NOMO-1 (cell line): Measurements from ENCODE around the gene SLC36A1.

Experiments used
- DNase-seq, 2 experiments: peaks; one replicate each; lab custom pipeline; 2025; ENCODE audit not compliant: unreplicated experiment in 2 of 2; lab: John Stamatoyannopoulos, UW

The SLC36A1 gene

DNA sequence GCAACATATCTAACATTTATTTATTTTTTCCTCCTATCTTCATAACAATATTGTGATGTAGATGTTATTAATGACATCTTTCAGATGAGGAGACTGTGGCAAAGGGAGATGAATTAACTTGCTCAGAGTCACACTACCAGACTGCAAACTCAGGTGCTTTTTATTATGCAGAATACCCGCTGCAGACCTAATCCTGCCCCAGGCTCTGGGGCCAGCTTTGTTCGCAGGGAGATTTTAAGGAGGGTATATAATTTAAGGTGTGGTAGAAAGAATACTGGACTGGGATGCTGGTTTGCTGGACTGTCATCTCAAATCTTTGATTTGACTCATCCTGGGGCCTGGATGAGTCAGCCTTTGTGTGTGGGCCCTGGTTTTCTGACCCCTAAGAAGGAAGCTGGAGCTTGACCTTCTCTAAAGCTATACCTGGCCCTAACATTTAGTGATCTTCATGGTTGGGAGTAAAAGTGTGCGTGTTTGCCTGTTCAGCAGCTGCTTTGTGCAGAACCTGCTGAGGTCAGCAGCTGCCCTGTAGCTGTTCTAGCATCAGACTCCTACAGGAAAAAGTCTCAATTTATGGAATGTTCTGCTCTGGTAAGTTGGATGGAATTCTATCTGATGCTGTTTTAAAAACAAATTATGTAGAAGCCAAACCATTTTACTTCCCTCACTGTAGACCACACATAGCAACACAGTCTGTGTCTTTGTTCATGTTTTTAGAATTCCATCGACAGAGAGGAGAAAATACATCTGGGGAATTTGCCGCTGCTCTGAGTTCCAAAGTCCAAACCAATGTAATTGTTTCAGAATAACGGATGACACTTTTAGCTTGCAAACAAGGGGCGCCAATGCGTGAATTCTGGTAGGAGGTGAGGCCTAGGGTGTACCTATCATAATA, 4.5 kb downstream of the SLC36A1 start:
- DNase-seq: no peak

DNA sequence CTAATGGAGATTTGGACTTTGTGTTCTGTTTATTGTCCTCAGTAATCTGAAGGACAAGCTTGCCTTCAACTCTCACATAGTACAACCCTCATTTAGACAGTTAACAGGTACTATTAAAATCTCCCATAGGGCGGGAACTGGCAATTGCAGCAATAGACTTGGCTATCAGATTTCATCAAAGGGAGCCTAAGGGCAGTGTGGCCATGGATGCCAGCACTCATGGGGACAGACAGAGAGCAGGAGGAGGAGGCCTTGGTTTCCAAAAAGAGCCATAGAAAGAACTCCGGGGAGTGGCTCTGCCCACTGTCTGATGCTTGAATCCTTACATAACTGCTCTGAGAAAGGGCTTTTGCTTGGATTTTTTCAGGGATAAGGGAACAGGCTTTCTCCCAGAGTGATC, 6.8 kb downstream of the SLC36A1 start:
- DNase-seq: no peak

DNA sequence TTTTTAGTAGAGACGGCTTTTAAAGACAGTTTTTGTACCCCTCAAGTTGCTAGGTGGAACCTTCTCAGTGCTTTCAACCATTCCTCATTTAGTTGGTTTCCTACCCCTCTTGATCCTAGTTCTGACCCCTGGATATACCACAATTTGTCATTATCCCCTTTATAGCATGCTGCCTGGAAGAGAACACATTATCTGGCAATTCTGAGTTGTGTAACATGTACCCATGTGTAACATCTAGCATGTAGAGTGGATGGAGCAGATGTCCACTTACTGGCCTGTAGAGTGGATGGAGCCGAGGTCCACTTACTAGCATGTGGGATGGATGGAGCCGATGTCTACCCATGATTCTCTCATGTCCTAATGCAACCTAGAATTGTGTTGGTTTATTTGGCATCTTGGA, 7.5 kb downstream of the SLC36A1 start:
- DNase-seq: no peak

DNA sequence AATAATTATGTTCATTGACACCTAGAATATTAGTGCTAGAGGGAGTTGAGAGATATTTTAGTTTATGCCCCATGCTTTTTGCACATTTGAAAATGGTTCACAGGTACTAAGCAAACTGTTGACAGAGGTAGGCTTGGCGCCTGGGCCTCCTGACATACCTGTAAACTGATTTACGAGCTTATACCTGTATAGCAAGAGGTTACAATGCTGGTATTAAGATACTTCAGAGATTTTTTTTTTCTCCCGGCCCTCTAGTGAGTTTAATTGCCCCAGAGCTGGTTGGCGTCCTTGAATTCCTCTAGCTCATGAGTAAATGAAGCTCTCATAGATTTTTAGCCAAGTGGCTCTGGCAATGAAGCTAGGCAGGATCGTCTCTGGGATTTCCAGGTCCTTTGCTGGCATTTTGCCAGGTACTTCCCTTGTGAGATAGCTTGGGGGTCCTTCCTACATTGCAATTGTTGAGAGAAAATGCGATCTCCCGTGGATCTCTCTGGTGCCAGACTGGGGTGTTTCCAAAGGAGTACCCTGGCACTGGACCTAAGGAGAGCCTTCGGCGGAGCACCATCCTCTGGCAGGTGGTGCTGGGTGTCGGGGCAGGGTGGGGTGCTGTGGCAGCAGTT, 9.0 kb downstream of the SLC36A1 start:
- no peak for DNase-seq

DNA sequence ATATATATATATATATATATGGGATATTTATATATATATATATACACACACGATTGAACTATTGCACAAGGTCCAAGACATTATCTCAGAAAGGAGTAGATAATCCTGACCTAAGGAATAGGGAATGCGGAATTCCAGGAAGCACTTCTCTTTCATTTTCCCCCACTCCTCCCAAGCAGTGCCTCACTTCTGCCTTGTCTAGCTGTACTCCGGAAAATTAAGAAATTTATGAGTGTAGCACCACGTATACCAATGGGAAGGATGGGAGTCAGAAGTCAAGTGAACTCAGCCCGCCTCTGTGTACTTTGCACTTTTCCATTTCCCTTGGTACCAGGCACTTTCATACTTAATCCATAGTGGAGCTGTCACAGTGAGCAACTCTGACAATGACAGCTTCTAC, 10.9 kb downstream of the SLC36A1 start:
- DNase-seq: no peak

DNA sequence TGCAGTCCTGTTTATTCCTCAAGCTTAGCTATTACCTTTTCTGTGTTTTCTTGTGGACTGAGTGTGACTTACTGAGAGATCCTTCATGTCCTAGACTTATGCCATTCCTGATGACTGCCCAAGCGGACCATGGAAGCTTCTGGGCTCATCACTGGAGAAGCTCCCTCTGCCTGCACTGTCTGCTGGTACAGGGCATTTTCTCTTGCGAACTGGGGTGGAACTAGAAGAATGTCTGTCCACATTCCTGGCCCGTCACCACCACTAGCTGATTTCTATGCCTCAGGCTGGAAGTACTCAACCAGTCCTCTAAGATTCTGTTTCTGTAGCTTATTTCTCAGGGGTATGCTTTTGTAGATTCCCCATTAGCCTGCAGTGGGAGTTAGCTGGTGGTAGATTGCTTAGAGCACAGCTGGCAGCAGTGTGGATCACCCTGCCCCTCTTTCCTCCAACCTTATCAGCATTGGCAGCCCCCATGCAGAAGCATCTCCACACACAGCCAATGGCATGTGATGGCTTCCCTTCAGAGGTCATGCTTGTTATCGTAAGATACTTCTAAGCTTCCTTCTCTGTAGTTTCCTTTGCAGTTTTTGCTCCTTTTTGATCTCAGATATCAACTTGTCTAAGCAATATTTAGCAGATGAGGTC, 12.4 kb downstream of the SLC36A1 start:
- DNase-seq: no peak

DNA sequence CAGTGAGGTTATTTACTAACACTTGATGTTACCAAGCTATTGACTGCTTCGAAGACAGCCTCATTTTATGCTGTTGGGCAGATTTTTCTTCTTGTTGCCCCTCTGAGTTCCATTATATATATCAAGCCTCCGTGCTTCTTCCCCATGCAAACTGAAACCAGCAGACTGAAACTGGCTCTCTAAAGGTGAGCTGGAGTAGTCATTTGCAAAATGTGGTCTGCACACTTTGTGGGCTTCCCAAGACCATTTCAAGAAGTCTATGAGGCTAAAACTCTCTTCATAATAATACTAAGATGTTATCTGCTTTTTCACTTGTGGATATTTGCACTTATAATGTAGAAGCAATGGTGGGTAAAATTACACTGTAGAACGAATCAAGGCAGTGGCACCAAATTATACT, 13.9 kb downstream of the SLC36A1 start:
- no peak for DNase-seq

DNA sequence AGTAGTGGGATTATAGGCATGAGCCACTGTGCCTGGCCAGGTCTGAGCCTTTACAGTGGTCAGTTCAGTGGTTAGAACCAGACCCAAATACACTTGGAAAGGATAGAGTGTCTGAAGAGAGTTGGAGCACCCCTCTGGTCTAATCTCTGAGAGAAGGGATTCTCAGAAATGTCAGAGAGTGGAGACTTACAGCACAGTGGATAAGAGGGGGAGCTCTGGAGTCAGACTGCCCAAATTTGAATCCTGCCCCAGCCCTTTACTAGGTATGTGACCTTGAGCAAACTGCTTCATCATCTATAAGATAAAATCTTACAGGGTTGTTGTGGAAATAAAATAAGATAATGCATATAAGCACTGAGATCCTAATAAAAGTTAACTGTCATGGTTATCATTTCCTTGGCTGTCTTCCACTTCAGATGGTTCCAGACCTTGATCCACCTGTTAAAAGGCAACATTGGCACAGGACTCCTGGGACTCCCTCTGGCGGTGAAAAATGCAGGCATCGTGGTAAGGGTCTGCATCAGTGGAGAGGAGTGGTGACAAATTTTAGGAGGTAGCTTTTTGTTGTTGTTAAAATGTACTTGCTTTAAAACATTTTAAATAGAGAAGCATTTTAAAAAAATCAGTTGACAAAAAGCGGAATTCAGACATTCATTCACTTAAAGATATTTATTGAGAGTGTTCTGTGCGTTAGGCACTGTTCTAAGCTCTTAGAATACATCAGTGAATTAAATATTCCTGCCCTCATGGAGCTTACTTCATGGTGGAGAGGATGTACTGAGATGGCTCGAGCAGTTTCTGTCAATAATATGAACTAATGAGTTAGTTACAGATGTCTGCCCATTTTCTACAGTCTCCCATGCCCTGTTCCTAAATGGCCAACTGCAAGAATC, 16.0 kb downstream of the SLC36A1 start:
- no peak for DNase-seq

DNA sequence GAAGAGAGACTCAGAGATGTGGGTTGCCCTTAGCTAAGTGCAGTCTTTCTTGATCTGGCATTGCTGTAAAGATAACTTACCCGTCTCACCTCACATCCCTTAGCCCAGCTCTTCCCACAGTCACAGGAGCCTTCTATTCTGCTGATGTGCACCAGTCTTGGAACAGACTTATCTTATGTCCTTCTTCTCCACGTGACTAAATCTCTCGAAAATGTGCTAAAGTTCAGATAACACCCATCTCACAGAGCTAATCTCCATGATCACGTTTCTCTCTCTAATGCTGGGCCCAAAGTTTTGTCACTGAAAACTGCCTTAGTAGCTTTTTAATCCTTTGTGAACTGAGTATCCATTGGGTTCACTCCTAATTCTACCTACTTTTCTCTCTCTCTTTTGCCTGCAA, 16.7 kb downstream of the SLC36A1 start:
- DNase-seq: no peak

DNA sequence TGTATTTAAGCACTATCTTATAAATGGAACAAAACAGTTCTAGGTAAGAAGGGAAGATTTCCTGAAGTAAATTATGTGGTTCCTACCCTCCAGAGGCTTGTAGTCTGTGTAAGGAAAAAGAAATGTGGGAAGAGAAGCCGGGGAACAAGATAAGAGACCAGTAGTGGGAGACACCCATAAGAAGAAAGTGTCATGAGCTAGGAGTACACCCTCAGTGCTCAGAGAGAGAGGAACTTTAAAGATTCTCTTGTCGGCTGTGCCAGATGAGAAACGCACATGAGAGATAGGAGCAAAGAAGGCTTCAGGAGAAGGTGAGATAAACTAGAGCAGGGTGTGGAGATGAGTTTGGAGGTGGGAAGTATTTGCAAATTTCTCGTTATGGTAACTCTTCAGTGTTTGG, 18.1 kb downstream of the SLC36A1 start:
- no peak for DNase-seq

DNA sequence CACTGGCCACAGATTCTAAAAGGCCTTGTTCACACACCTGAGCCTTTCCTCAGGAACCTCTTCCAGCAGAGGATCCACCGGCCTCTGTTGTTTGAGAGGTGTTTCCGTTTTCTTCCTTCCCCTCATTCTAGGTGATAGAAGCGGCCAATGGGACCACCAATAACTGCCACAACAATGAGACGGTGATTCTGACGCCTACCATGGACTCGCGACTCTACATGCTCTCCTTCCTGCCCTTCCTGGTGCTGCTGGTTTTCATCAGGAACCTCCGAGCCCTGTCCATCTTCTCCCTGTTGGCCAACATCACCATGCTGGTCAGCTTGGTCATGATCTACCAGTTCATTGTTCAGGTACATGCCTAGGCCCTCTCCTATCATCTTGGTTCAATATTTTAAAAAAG, 20.2 kb downstream of the SLC36A1 start:
- DNase-seq: no peak

DNA sequence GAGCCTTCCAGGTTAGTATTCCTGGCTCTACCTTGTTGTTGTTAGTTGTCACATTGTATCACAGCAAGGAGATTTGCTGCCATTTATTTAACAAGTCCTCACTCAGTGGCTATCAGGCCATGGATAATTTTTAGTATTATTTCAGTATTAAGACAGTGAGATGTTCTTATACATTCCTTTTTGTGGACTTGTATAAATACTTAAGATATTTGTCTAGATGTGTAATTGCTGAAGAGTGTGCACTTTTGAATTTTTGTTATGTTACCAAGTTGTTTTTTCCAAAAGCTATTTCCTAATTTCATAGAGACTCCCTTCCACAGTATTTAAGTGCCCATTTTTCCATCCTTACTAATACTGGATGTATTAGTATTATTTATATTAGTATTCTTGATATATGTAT, 22.0 kb downstream of the SLC36A1 start:
- no peak for DNase-seq

DNA sequence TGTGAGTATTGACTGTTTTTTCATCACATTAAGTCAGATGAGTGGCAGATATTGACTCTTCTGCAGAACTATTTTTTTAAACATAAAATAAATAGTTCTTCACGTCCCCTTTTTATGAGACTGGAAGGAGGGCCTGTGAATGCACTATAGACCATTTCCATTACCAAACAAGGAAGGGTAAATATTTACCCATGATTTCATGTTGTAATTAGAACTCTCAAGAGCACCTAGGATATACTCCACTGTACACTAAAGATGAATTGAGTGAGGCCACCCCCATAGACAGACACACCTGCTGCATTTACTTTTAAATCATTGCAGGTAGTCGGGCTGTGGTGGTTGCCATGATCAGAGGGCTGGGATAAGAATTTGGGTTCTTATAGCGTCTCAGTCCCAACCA, 22.6 kb downstream of the SLC36A1 start:
- DNase-seq: no peak

DNA sequence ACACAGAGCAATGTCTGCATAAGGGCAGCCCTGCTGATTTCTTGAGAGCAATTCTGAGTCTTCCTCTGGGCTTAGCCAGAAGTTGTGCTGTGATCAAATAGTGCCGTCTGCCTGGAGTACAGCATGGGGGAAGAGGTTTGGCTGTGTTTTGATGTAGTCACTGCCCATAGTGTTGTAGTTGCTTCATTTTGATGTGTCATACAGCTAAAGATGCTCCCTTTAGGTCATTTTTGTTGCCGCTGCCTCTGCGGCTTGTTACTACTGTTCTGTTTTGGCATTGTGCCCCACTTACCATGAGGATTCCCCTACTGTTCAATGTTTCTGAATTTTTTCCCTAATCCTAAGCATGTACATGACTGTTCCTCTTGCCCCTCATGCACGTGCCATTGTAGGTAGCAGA, 23.0 kb downstream of the SLC36A1 start:
- DNase-seq: no peak

DNA sequence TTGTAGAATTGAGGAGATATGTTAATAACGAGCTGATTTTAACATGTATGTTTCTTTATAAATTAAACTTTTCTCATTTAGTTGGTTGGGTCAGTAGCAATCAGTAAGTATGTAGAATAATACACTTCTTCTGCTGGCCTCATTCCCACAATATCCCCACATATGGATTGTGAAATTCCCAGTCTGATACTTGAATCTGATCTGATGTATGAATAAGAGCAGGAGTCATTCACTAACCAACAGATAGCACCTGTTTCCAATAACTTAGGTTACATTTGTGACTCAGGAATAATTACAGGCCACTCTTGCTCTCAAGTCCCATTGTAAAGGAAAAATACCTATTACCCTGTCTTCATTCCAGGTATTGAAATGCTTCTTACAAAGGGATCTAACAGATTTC, 23.9 kb downstream of the SLC36A1 start:
- DNase-seq: no peak

DNA sequence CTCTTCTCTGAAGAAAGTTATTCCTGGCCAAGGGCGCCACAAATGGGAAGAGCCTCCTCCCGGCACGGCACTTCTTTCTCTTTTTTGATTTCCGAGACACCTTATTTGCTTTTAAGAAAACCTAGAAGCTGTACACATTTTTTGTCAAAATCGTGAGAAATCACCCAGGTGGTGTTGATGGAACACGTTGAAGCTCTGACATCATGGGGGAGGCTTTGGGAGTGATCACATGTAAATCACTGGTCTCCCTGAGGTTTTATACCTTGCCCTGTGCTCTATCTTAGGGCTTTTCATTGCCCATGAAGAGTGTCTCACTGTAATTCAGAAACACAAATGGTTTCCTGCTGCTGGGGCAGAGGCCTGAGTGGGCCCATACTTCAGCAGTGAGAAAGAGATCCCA, 27.4 kb downstream of the SLC36A1 start:
- DNase-seq: no peak

DNA sequence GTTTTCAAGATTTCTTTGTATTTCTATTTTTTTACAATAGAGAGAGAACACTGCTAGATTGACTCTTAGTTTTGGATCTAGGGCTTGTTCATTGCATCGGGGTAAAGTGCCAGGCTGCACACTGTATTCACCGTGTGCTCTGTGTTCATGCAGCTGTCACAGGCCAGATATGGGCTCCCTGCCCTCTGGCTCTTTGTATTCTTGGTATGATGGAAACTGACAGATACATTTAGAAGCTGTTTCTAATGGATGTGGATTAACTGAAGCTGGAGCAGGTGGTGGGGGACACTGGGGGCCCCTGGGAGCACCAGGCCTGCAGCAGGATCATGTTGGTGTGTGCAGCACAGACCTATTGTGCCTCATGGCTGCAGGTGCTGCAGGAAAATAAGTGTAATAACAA, 28.0 kb downstream of the SLC36A1 start:
- no peak for DNase-seq

DNA sequence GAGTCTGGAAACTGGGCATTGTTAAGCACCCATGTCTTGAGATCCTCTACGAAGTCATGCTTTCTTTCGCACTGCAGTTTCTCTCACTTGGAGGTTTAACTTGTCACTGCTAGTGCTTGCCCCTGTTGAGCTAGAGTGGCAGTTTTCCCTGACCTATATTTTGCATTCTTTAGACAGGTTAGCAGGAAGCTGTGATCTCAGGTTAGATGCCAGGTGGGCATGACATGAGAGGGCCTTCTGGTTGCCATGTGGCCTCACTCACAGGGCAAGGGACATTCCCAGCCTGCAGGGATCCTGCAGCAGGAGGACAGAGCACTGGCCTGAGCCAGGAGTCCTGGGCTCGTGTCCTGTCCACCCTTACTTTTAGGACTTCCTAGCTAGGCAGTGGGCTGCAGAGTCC, 28.6 kb downstream of the SLC36A1 start:
- no peak for DNase-seq

DNA sequence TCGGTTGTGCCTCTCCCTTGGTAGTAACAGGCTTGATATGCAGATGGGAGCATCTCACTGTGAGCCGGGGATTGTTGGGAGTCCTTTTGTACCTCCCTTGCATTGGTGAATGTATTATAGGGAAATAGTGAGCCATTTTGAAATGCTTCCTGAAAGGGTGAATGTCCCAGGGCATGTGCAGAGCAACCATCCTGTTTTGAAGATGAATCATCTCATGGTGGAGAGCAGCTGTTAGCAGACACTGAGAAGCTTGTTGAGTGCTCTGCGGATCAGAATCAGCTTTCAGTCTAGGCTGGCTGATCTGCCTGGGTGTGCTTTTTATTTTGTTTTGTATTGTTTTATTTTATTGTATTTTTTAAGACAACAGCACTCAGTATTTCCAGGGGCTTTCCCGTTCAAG, 29.7 kb downstream of the SLC36A1 start:
- no peak for DNase-seq

DNA sequence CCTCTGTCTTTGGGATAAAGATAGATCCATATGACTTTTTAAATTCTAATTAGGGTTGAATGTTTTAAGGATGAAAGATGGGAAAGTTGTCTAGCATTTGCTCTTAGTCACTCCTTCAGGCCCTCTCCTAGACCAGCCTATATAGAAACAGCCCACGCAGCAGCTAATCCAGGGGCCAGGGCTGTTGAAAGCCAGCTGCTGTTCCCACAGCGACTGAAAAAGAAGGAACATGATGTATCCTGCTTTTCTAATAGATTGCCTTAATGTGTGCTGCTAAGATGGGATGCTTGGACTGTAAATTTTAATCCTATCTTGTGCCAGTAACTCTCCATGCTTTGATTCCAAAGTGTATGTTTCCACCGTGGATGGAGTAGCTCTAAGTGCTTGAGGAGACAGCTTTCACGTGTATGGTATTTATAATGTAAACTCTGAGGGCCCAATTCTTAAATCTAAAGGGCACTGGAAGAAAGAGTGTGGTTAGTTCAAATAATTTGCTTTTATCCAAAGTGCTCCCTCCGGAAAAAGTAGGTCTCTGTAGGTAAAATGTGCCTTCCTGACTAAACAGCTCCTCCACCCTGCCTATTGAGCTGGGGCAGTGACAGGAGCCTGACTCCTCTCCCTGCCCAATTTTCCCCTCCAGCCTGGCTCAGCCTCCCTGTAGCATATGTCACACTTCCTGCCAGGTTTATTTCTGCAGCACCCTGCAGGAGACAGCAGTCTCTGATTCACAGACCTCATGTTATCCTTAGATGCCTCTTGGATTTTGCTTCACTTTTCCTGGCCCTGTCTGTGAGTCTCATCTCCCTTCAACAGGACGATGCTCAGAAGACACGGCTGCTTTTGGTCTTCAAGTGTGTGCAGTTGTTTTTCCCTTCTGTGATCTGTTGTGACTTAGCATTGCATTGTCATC, 33.2 kb downstream of the SLC36A1 start:
- no peak for DNase-seq
